Smooth muscle cell (in vitro differentiated cells): Measurements from ENCODE around the gene CFH. TPM values are rescaled to one million over a fixed set of nuclear protein-coding genes. Genes with fewer than 3 reads are reported as not detected.

ENCODE experiments used
- DNase-seq: peaks from one replicate; lab custom pipeline; 2025; ENCODE audit not compliant: unreplicated experiment; lab: John Stamatoyannopoulos, UW
- H2AFZ ChIP-seq: fragments of 200-600 bp; sonication (generic); 2 replicates; pipeline ENCODE4 v1.6.0; 2016; ENCODE audit warnings: antibody characterized with exemption, low read depth, mild to moderate bottlenecking
- H3F3A ChIP-seq: fragments of 200-600 bp; sonication (generic); 2 replicates; pipeline ENCODE4 v1.6.0; 2017; ENCODE audit warnings: antibody characterized with exemption, low read depth
- H3K27ac ChIP-seq: fragments of 200-600 bp; sonication (generic); 2 replicates; pipeline ENCODE4 v1.5.1; 2016; ENCODE audit warnings: low read depth, mild to moderate bottlenecking
- H3K27me3 ChIP-seq: fragments of 200-600 bp; sonication (generic); 2 replicates; pipeline ENCODE4 v1.6.1; 2016; ENCODE audit warnings: low read depth, mild to moderate bottlenecking
- H3K36me3 ChIP-seq: fragments of 200-600 bp; sonication (generic); 2 replicates; pipeline ENCODE4 v1.5.1; 2016; ENCODE audit warnings: low read depth
- H3K4me1 ChIP-seq: fragments of 200-600 bp; sonication (generic); 2 replicates; pipeline ENCODE4 v1.5.1; 2016; ENCODE audit warnings: low read depth
- H3K4me2 ChIP-seq: fragments of 200-600 bp; sonication (generic); 2 replicates; pipeline ENCODE4 v1.6.0; 2016; ENCODE audit warnings: mild to moderate bottlenecking
- H3K4me3 ChIP-seq: fragments of 200-600 bp; sonication (generic); 2 replicates; pipeline ENCODE4 v1.5.1; 2016; ENCODE audit warnings: mild to moderate bottlenecking
- H3K79me2 ChIP-seq: fragments of 200-600 bp; sonication (generic); 2 replicates; pipeline ENCODE4 v1.6.0; 2016; ENCODE audit warnings: low read depth, mild to moderate bottlenecking
- H3K9ac ChIP-seq: fragments of 200-600 bp; sonication (generic); 2 replicates; pipeline ENCODE4 v1.6.0; 2016; ENCODE audit warnings: low read depth
- H3K9me3 ChIP-seq: fragments of 200-600 bp; sonication (generic); replicated peaks from 2 replicates; pipeline ENCODE4 v1.5.1; 2016; ENCODE audit warnings: low read depth
- H4K20me1 ChIP-seq: fragments of 200-600 bp; sonication (generic); 2 replicates; pipeline ENCODE4 v1.6.0; 2016; ENCODE audit warnings: low read depth
- WGBS: methylation state at CpG from one replicate; pipeline ENCODE4 v1.1.7; 2016; ENCODE audit warnings: low lambda C conversion rate; 5-methylcytosine and 5-hydroxymethylcytosine counted together
- polyA plus RNA-seq: library from polyadenylated mRNA; unstranded; fragments of >200 nt; fragmentation: Nextera tagmentation; extraction: Ambion mirVana; gene quantifications from 2 replicates; pipeline ENCODE4 v1.2.1, GENCODE V29; 2016
- total RNA-seq: library from RNA; depleted of rRNA; stranded (reverse); fragments of >200 nt; gene quantifications from 2 replicates; pipeline ENCODE4 v1.2.3, GENCODE V29; 2014
- TF ChIP-seq, protein P1 (sequence below): fragments of 200-600 bp; sonication (generic); IDR thresholded peaks from 2 replicates; pipeline ENCODE4 v1.5.1; 2017; ENCODE audit warnings: borderline replicate concordance, mild to moderate bottlenecking, antibody characterized with exemption; ENCODE audit not compliant: insufficient read depth, poor library complexity, severe bottlenecking

Gene CFH
- total and polyA plus RNA-seq, 2 experiments from 2014 or later: 71.2 to 99.5 TPM

- DNase-seq: no peak
- Histone ChIP-seq H3K27ac (no peak overlapping the region), H2AFZ (no peak overlapping the region), H3K9me3 (no peaks in the 10 kb centered on the region), H4K20me1 (peaks cover 28% of the 10 kb centered on the region), H3K27me3 (no peaks in the 10 kb centered on the region), H3K36me3 (no peaks in the 10 kb centered on the region), H3K4me2 (peak overlapping the region; percentile 70), H3K4me1 (no peaks in the 10 kb centered on the region), H3F3A (no peaks in the 10 kb centered on the region), H3K79me2 (no peaks in the 10 kb centered on the region), H3K4me3 (no peak overlapping the region), H3K9ac (no peak overlapping the region)
- TF ChIP-seq, protein P1, sequence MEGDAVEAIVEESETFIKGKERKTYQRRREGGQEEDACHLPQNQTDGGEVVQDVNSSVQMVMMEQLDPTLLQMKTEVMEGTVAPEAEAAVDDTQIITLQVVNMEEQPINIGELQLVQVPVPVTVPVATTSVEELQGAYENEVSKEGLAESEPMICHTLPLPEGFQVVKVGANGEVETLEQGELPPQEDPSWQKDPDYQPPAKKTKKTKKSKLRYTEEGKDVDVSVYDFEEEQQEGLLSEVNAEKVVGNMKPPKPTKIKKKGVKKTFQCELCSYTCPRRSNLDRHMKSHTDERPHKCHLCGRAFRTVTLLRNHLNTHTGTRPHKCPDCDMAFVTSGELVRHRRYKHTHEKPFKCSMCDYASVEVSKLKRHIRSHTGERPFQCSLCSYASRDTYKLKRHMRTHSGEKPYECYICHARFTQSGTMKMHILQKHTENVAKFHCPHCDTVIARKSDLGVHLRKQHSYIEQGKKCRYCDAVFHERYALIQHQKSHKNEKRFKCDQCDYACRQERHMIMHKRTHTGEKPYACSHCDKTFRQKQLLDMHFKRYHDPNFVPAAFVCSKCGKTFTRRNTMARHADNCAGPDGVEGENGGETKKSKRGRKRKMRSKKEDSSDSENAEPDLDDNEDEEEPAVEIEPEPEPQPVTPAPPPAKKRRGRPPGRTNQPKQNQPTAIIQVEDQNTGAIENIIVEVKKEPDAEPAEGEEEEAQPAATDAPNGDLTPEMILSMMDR: no peak
- 81% methylated on average over 3 of the region's 3 CpGs for WGBS
These were observed 8.4 kb downstream of the CFH start for GRCh38 chr1:196660272-196660671.

DNA sequence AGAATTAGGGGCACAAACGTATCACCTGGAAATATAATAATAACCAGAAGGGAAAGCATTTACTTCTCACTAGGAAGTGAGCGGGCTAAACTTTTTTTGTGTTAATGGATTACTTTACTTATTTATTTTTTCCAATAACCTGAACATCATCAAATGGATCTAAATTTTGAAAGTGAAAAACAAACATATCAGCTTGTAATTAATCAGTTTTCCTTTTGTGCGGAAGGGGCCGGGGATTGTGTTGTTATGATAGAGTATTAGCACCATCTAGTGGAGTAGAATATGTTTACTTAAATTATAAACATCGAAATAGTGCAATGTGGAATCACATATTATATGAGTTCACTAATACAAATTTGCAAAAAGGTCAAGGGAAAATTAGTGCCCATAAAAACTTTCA is 9.0 kb downstream of the CFH start:
- H3K36me3 ChIP-seq: no peaks in the 10 kb centered on the region
- TF ChIP-seq, protein P1: peak; percentile 65
- H3K79me2 ChIP-seq: no peaks in the 10 kb centered on the region
- H3K4me1 ChIP-seq: no peaks in the 10 kb centered on the region
- H3K4me2 ChIP-seq: peak overlapping the region; percentile 70
- no peak overlapping the region for H3K9ac ChIP-seq
- peaks cover 28% of the 10 kb centered on the region for H4K20me1 ChIP-seq
- 30% methylated on average over 5 of the region's 5 CpGs for WGBS
- no peaks in the 10 kb centered on the region for H3K27me3 ChIP-seq
- H3K9me3 ChIP-seq: no peaks in the 10 kb centered on the region
- DNase-seq: no peak
- H3F3A ChIP-seq: no peaks in the 10 kb centered on the region
- peak overlapping the region; percentile 33 for H3K4me3 ChIP-seq
- no peak overlapping the region for H2AFZ ChIP-seq
- H3K27ac ChIP-seq: no peak overlapping the region

GRCh38 chr1:196661345-196661744 is 9.5 kb downstream of the CFH start:
- Histone ChIP-seq H3K4me3 (no peak overlapping the region), H3F3A (no peaks in the 10 kb centered on the region), H3K4me1 (no peaks in the 10 kb centered on the region), H2AFZ (no peak overlapping the region), H3K36me3 (no peaks in the 10 kb centered on the region), H3K27me3 (no peaks in the 10 kb centered on the region), H3K79me2 (no peaks in the 10 kb centered on the region), H3K4me2 (no peak overlapping the region), H4K20me1 (peaks cover 28% of the 10 kb centered on the region), H3K27ac (no peak overlapping the region), H3K9me3 (peaks cover 2% of the 10 kb centered on the region), H3K9ac (no peak overlapping the region)
- DNase-seq: no peak
- TF ChIP-seq, protein P1: no peak
- WGBS: 4% methylated on average over 1 of the region's 1 CpG

GRCh38 chr1:196667131-196667530 is 15.3 kb downstream of the CFH start:
- H2AFZ ChIP-seq: no peak overlapping the region
- peaks cover 15% of the 10 kb centered on the region for H3K36me3 ChIP-seq
- TF ChIP-seq, protein P1: no peak
- 94% methylated on average over 1 of the region's 1 CpG for WGBS
- no peak overlapping the region for H3K27ac ChIP-seq
- no peaks in the 10 kb centered on the region for H3K79me2 ChIP-seq
- no peak overlapping the region for H3K4me3 ChIP-seq
- no peak overlapping the region for H3K9ac ChIP-seq
- no peaks in the 10 kb centered on the region for H3K27me3 ChIP-seq
- H3K9me3 ChIP-seq: peaks cover 6% of the 10 kb centered on the region
- H4K20me1 ChIP-seq: peaks cover 19% of the 10 kb centered on the region
- no peak for DNase-seq
- no peak overlapping the region for H3K4me2 ChIP-seq
- no peaks in the 10 kb centered on the region for H3F3A ChIP-seq
- no peaks in the 10 kb centered on the region for H3K4me1 ChIP-seq
